Fibroblast of peridontal ligament (primary cell): ENCODE results near the gene C17orf100.

Source experiments
- DNase-seq: peaks from one replicate; pipeline ENCODE4 v3.0.0-alpha.2; 2010; ENCODE audit errors: extremely low read depth

The C17orf100 gene

GRCh38 chr17:6669479-6670212 is 18.1 kb downstream of the C17orf100 start:
- no peak for DNase-seq

GRCh38 chr17:6670571-6670970 is 19.0 kb downstream of the C17orf100 start:
- no peak for DNase-seq

- DNase-seq: no peak
Measured at GRCh38 chr17:6670999-6671398, 19.4 kb downstream of the C17orf100 start.

- DNase-seq: no peak
Measured at GRCh38 chr17:6671431-6671830, 19.9 kb downstream of the C17orf100 start.

GRCh38 chr17:6674586-6674985 is 23.0 kb downstream of the C17orf100 start:
- DNase-seq: no peak

GRCh38 chr17:6675201-6675825 is 23.8 kb downstream of the C17orf100 start:
- DNase-seq: no peak

- DNase-seq: no peak
Measured at GRCh38 chr17:6676802-6677157, 25.2 kb downstream of the C17orf100 start.

- DNase-seq: peak; percentile 57
Measured at GRCh38 chr17:6677158-6677831, 25.7 kb downstream of the C17orf100 start.

- no peak for DNase-seq
Measured at GRCh38 chr17:6677946-6678345, 26.4 kb downstream of the C17orf100 start.

- no peak for DNase-seq
Measured at GRCh38 chr17:6679241-6679640, 27.7 kb downstream of the C17orf100 start.

- DNase-seq: no peak
Measured at GRCh38 chr17:6681176-6681575, 29.6 kb downstream of the C17orf100 start.

- no peak for DNase-seq
Measured at GRCh38 chr17:6681671-6682070, 30.1 kb downstream of the C17orf100 start.

GRCh38 chr17:6682339-6682738 is 30.8 kb downstream of the C17orf100 start:
- no peak for DNase-seq

GRCh38 chr17:6683081-6683684 is 31.6 kb downstream of the C17orf100 start:
- DNase-seq: no peak

- no peak for DNase-seq
Measured at GRCh38 chr17:6683730-6684459, 32.3 kb downstream of the C17orf100 start.

GRCh38 chr17:6684460-6684783 is 32.9 kb downstream of the C17orf100 start:
- DNase-seq: no peak

- DNase-seq: no peak
Measured at GRCh38 chr17:6684881-6685767, 33.6 kb downstream of the C17orf100 start.

- DNase-seq: no peak
Measured at GRCh38 chr17:6686026-6686425, 34.5 kb downstream of the C17orf100 start.

- no peak for DNase-seq
Measured at GRCh38 chr17:6688944-6689343, 37.4 kb downstream of the C17orf100 start.

GRCh38 chr17:6690641-6691040 is 39.1 kb downstream of the C17orf100 start:
- no peak for DNase-seq

GRCh38 chr17:6691546-6691945 is 40.0 kb downstream of the C17orf100 start:
- no peak for DNase-seq
